Stimulated activated CD4-positive, alpha-beta T cell treated with anti-CD3 and anti-CD28 coated beads, Interleukin-12 subunit alpha, Interleukin-12 subunit beta, amount 100 ng/mL, for 4 hours (primary cell): ENCODE measurements around the gene SLC2A4.
"Not testable (repeated sequence)": the region's sequence is repeated elsewhere in the genome, so short reads cannot be mapped to it uniquely, and the experiment has no call there.

Source experiments
- DNase-seq: peaks from one replicate; pipeline ENCODE4 v3.0.0-alpha.2; 2020

The SLC2A4 gene

DNA sequence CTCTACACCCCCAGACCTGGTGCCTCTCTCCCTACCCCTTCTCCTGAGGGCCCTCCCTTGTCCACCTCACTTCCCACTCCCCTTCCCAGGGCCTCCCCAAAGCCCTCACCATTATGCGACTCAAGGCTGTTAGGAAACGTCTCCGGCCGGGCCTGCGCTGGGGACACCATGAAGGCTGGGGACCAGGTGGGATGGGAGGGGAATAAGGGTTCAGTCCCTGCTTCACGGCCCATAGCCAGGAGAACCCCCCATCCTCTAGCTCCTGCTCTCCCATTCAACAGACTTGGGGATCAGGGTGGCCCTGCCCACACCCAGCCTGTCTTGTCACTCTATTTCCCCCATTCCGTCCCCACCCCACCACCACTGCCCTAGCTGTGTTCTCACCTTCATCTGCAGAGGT is 45.5 kb downstream of the SLC2A4 start:
- no peak for DNase-seq

DNA sequence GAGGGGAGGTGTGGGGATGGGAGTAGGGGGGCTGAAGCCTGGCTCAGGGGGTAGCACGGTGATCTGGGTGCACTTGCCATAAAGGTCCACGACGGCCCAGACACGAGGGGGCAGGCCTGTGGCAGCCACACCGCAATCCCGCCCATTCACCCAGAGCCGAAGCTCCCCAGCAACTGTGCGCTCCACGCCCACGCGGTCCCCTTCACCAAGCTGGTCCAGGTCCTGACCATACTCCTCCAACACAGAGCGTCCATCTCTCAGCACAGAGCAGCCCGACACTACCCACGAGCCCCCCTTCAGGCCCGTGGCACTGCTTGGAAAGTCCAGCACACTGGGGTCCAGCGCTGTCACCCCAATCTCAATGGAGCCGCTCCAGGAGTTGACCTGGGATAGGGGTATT is 46.0 kb downstream of the SLC2A4 start:
- no peak for DNase-seq

DNA sequence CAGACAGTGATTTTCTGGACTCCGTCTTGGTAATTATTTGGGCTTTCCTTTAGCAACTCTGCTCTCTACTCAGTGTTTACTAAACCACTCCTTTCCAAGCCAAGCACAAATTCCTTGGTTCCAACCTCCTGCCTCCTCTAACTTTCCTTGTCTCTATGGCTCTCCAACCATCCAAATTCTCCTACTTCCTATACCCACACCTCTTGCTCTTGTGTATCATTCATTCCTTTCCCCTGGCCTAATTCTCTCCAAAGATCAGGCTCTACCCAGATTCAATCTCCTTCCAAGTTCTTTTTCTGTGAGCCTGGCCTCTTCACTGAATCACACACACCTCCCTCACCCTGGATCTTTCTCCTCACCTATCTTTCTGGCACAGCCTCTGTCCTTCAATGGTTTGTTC is 46.5 kb downstream of the SLC2A4 start:
- no peak for DNase-seq

DNA sequence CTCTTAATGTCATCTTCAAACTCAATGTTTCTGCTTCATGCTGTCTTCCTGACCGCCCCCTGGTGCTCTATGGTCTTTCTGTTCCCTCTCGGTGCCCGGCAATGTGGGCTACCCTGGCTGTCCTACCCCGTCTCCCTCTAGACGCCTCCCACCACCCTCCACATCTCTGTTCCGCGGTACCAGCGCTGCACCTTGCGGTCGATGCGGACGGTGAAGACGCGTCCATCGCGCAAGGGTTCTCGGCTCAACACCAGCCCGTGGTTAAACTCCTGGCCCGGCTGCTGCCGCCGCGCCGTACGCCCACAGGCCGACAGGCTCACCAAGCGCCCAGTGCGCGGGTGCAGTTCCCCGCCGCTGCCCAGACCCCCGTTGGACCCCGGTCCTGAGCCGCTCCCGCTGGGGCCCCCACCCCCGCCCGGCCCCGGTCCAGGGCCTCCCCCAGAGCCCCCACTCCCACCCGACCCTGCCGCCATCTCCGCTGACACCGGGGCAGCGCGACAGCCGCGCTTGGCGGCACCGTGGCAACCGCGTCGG is 47.4 kb downstream of the SLC2A4 start, which contains the start of gene NEURL4:
TSS of gene NEURL4 (minus strand) at position 496 of the 534 bp plus-strand sequence. CDS start at position 473, 23 bp downstream.
- no peak for DNase-seq

DNA sequence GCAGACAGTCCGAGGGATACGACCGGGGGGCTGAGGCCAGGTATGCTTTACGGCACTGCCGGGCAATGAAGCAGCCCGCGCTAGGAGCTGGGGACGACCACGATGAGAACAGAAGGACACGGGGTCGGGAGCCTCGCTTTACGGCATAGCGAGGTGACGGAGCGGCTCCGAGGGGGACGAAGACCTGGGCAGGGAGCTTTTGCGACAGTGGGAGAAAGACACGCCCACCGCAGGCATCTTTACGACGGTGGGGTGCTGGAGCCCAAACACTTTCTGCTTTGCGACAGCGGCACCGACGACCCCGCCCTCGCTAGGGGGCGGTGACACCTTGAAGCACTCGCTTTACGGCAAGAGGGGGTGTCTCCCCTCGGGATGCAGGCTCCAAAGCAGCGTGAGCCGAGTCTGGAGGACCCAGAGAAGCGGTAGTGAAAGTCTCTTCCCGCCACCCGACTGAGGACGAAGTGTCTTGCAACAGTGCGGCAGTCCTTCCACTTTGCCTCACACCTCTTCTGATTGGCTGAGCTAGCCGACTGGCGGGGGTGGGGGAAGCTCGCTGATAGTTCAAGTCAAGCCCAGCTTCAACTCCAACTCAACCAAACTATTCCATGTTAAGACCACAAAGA is 48.0 kb downstream of the SLC2A4 start:
- DNase-seq: peak; percentile 91

DNA sequence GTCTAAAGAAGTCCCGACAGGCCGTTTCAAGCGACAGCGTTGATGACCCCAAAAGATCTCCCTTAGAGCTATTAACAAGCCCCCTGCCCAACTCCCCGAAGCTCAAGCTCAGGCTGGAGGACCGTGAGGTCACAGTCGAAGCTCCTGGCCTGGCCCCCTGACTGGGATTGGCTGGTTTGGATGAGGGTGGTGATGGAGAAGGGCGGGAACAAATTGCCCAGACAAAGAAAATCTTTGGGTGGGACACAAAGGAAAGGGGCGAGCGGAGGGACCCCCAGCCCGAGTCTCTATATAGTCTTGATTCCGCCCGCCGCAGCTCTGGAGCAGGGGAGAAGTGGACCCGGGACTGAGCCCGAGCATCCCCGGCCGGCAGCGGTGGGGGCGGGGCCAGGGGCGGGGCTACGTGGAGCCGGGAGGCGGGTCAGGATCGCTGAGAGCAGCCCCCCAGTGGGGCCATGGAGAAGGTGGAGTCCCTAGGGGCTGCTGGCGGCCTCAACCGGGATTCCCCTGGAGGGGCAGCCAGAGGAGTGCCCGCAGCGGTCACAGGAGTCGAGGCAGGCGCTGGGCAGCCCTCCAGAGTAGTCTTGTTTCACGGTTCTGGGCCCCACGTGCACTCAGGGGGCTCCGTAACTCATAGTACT is 48.6 kb downstream of the SLC2A4 start:
- DNase-seq: peak; percentile 75

DNA sequence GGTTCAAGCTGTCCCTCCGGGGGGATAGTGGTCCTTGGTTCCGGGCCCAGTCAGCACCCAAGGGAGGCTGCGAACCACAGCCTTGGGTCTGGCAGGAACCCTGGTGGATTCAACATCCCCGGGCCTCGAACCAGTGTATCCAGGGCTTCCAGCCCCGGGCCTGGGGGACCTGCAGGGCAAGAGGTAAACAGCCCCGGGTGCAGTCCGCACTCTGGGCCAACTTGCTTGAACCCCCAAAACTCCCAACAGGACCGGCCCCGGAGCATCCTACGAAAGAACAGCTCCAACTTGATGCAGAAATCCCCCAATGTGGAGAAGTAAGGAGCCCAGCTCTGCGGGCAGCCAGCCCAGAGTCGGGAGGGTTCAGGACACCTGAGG is 49.1 kb downstream of the SLC2A4 start:
- DNase-seq: no peak

DNA sequence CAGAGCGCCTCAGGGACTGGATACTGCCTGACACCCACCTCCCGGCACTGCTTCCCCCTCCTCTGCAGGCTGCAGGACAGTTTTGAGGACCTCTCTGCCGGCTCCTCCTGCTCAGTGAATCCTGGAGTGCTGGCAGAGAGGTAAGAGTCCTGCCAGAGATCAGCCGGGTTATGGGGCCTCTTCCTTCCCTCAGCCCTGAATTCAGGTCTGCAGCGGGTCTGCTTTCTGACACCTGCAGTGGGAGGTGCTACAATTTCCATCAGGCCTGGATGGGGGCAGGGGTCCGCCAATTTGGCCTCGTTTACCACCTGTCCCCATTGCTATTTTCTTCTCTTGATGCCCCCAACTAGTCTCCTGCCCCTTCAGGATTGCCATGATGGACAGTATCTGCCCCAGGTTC is 50.6 kb downstream of the SLC2A4 start:
- DNase-seq: no peak

DNA sequence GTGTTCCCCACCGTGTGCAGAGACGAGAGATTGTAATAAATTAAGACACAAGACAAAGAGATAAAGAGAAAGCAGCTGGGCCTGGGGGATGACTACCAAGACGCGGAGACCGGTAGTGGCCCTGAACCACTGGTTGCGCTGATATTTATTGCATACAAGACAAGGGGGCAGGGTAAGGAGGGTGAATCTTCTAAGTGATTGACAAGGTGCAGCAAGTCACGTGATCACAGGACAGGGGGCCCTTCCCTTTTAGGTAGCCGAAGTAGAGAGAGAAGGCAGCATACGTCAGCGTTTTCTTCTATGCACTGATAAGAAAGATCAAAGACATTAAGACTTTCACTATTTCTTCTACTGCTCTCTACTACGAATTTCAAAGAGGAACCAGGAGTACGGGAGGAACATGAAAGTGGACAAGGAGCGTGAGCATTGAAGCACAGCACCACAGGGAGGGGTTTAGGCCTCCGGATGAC is 51.1 kb downstream of the SLC2A4 start:
- DNase-seq: not testable (repeated sequence)

DNA sequence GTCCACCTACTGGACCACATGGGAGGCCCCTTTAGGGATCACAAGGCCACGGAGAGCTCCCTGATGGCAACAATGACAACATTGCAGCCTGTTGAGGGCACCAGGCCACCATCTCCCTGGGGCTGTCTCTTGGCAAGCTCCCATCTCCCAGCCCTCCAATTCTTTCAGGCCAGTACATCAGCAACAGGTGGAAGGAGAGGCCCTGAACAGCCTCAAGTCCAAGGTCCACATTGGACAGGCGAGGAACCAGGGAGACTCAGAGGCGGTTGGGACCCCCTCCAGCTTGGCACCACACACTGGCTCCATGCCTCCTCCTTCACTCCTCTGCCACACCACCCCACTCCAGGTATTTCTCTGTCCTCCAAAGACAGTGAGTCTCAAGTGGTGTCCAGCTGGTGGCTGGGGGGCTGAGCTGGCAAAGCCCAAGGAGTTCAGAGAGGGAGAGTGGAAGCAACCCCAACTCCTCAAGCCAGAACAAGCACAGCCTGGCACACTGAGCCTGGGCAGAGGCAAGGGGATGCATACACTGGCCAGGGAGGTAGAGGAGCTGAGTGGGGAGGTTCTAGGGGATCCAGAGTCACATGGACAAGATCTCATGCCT is 53.5 kb downstream of the SLC2A4 start:
- no peak for DNase-seq

DNA sequence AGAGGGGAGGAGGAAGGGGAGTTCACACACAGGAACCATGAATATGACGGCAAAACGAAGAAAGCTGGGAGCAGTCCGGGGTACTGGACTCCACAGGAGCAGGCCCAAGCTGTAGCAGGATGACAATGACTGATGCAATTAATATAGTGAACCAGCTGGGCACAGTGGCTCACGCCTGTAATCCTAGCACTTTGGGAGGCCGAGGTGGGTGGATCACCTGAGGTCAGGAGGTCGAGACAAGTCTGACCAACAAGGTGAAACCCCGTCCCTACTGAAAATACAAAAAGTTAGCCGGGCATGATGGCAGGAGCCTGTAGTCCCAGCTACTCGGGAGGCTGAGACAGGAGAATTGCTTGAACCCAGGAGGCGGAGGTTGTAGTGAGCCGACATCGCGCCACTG is 54.2 kb downstream of the SLC2A4 start:
- not testable (repeated sequence) for DNase-seq

DNA sequence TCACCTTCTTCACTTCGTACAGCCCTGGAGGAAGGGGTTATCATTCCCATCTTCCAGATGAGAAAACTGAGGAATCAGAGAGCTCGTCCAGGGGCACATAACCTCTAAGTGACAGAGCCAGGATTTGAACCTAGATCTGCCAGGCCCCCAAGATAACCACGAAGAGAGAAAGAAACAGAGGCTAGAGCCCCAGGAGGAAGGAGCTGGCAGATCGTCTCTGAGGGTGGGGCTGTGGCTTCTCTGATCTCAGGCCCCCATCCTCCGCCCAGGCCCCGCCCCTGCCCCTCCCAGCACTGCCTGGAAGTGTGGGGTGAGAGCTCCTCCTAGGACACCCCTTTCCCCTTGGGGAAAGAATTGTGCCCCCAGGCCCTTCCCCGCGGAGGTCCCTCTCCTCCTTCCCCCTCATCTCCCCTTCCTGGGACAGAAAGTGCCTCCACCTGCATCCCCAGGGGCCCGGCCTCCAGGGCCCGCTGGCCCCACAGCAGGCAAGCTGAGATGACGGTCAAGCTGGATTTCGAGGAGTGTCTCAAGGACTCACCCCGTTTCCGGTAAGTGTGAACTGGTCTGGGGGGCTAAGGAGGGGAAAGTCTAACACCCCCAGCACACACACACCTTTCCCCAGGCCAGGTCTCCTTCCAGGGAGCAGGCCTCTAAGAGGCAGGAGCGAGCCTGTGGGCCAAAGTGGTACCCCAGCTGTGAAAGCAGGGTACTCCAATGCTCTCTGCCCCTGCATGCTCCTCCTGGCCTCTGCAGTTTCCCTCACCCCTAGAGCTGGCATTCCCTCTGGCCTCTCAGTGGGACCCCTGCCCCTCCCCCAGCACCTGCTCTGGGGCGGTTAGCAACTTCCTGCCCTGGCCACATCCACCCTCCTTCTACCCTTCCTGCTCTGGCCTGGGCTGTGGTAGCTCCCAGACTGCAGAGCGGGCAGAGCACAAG is 55.0 kb downstream of the SLC2A4 start, which contains the start of gene ACAP1:
TSS of gene ACAP1 (plus strand) at position 290 of the 936 bp plus-strand sequence. CDS start at position 496, 206 bp downstream.
- DNase-seq: peak; percentile 82

DNA sequence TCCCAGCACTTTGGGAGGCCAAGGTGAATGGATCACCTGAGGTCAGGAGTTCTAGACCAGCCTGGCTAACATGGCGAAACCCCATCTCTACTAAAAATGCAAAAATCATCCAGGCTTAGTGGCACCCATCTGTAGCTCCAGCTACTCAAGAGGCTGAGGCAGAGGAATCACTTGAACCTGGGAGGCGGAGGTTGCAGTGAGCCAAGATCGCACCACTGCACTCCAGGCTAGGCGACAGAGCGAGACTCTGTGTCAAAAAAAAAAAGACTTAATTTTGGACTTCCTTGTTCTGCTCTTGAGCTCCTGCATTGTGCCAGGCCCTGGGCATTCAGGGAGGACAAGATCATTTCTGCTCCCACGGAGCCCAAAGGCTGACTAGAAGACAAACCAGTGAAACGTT is 56.1 kb downstream of the SLC2A4 start:
- not testable (repeated sequence) for DNase-seq
